Frontal cortex (tissue), 1 donor: ENCODE results near the gene CD69. TPM values are rescaled to one million over a fixed set of nuclear protein-coding genes. Genes with fewer than 3 reads are reported as not detected.

Experiments used
- total RNA-seq: library from RNA; depleted of rRNA; stranded (reverse); fragments of >200 nt; gene quantifications from one replicate; pipeline ENCODE4 v1.2.3, GENCODE V29; 2014

Gene CD69
- total RNA-seq, 1 donor from 2014 or later, result not detected

Other genes starting within 250 kb of the CD69 start
- gene KLRB1, start 153.0 kb downstream of the CD69 start, total RNA-seq, result not detected
- 15.5 TPM for gene CLEC2D, start 91.2 kb downstream of the CD69 start, total RNA-seq
- gene CLECL1, start 27.8 kb downstream of the CD69 start, total RNA-seq, result not detected
- not detected for gene KLRF1, start 66.6 kb upstream of the CD69 start, total RNA-seq
- gene CLEC2B, start 108.5 kb upstream of the CD69 start, total RNA-seq, result 1.6 TPM
- not detected for gene KLRF2, start 120.6 kb upstream of the CD69 start, total RNA-seq
- not detected for gene CLEC2A, start 171.5 kb upstream of the CD69 start, total RNA-seq
- 0.41 TPM for gene CLEC12A, start 210.5 kb upstream of the CD69 start, total RNA-seq
- not detected for gene CLEC1B, start 238.2 kb upstream of the CD69 start, total RNA-seq
- not detected for gene CLEC12B, start 249.7 kb upstream of the CD69 start, total RNA-seq